Activated gamma-delta T cell treated with anti-CD3 and anti-CD28 coated beads, Interleukin-2, amount 50 U/mL, for 16 hours (primary cell): ENCODE results near the gene PRKCQ.
"Not testable (repeated sequence)": the region's sequence is repeated elsewhere in the genome, so short reads cannot be mapped to it uniquely, and the experiment has no call there.

Experiments used
- DNase-seq: peaks from one replicate; pipeline ENCODE4 v3.0.0-alpha.2; 2020; ENCODE audit warnings: low read depth

Gene PRKCQ

GRCh38 chr10:6593241-6593671 is 13.2 kb upstream of the PRKCQ start:
- no peak for DNase-seq

GRCh38 chr10:6592080-6592479 is 12.0 kb upstream of the PRKCQ start:
- DNase-seq, result no peak

GRCh38 chr10:6591668-6592067 is 11.6 kb upstream of the PRKCQ start:
- DNase-seq, result no peak

- DNase-seq, result no peak
Measured at GRCh38 chr10:6590100-6590499, 10.0 kb upstream of the PRKCQ start.

- no peak for DNase-seq
Measured at GRCh38 chr10:6589287-6590094, 9.4 kb upstream of the PRKCQ start.

GRCh38 chr10:6588845-6589244 is 8.8 kb upstream of the PRKCQ start:
- DNase-seq, result no peak

GRCh38 chr10:6588082-6588481 is 8.0 kb upstream of the PRKCQ start:
- no peak for DNase-seq

GRCh38 chr10:6586501-6586900 is 6.4 kb upstream of the PRKCQ start:
- no peak for DNase-seq

GRCh38 chr10:6583447-6583846 is 3.4 kb upstream of the PRKCQ start:
- peak; percentile 63 for DNase-seq

- DNase-seq, result not testable (repeated sequence)
Measured at GRCh38 chr10:6582913-6583312, 2.8 kb upstream of the PRKCQ start.

GRCh38 chr10:6582298-6582697 is 2.2 kb upstream of the PRKCQ start:
- no peak for DNase-seq

GRCh38 chr10:6581778-6582228 is 1.7 kb upstream of the PRKCQ start:
- DNase-seq, result no peak

- DNase-seq, result not testable (repeated sequence)
Measured at GRCh38 chr10:6581223-6581622, 1.1 kb upstream of the PRKCQ start.

GRCh38 chr10:6580279-6581029 is 378 bp upstream of the PRKCQ start:
- peak; percentile 81 for DNase-seq

GRCh38 chr10:6579183-6579903 is 733 bp downstream of the PRKCQ start:
- DNase-seq, result no peak

- no peak for DNase-seq
Measured at GRCh38 chr10:6578795-6579182, 1.3 kb downstream of the PRKCQ start.

GRCh38 chr10:6578251-6578771 is 1.8 kb downstream of the PRKCQ start:
- DNase-seq, result no peak

GRCh38 chr10:6576326-6576725 is 3.8 kb downstream of the PRKCQ start:
- no peak for DNase-seq

GRCh38 chr10:6574664-6575176 is 5.4 kb downstream of the PRKCQ start:
- no peak for DNase-seq

GRCh38 chr10:6570893-6571292 is 9.2 kb downstream of the PRKCQ start:
- DNase-seq, result no peak

GRCh38 chr10:6569259-6569658 is 10.8 kb downstream of the PRKCQ start:
- DNase-seq, result no peak

GRCh38 chr10:6567884-6568283 is 12.2 kb downstream of the PRKCQ start:
- DNase-seq, result no peak
